ENCODE data around the gene SNTA1. TPM values are rescaled to one million over a fixed set of nuclear protein-coding genes. Genes with fewer than 3 reads are reported as not detected.

The SNTA1 gene
- polyA plus RNA-seq, 1 of the 3 experiments (the other 2 are of a cell fraction): 11.2 TPM

DNA sequence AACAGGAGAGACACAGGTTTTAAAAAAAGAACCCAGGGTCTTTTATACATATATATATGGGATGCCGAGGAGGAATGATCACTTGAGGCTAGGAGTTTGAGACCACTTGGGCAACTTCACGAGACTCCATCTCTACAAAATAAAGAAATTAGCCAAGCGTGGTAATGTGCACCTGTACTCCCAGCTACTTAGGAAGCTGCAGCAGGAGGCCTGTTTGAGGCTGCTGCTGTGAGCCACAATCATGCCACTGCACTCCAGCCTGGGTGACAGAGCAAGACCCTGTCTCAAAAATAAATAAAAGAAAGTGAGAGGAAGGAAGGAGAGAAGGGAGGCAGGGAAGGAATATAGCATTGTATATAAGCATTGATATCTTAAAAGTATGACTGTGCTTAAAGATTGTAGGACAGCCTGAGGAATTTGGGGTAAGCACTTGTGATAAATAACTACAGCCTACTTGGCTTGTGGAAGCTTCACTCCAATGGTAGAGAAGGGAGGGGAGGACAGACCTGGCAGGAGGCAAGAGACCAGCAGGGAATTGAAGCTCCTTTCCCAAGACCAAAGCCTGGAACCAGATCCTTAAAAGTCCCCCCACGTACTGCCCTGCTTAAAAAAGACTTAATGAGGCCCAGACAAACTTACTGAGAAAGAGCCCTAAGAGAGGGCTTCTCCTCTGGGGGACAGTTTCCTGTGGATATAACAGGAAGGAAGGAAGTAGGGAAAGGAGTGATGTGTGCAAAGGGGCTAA lies 2.5 kb upstream of the SNTA1 start:
- no peak for DNase-seq
- peaks cover under 1% of the 10 kb centered on the region for H3F3A ChIP-seq (replicated peaks; ENCODE audit: insufficient read depth)
- no peaks in the 10 kb centered on the region for H3K36me3 ChIP-seq (replicated peaks in 1 of 2; ENCODE audit: control insufficient read depth in 1 of 2, insufficient read depth in 2 of 2, low read length in 1 of 2)
- no peak overlapping the region for H3K4me3 ChIP-seq (ENCODE audit: low read depth in 2 of 2, low read length in 1 of 2)
- H3K27me3 ChIP-seq (ENCODE audit: insufficient read depth): no peaks in the 10 kb centered on the region
- H3K4me2 ChIP-seq: no peak overlapping the region
- ChIA-PET POLR2A (interaction anchor here (1.3 kb wide), 1 partner anchor 45 kb away, joined by 5 read pairs; the partner anchor contains the start of gene CDK5RAP1), CTCF (interaction anchor here (2.1 to 2.7 kb wide), 3 partner anchors 11 to 222 kb away, joined by 7 to 14 read pairs (median 12); partner anchors contain the start of gene ACTL10)
- no peak overlapping the region for H3K9ac ChIP-seq
- no peaks in the 10 kb centered on the region for H3K9me2 ChIP-seq
- 78% methylated on average over 4 of the region's 4 CpGs for WGBS (ENCODE audit: low lambda C conversion rate)
- peaks cover 0 to 13% of the 10 kb centered on the region in 2 experiments; a peak in 1 of 4 replicates for H3K4me1 ChIP-seq (ENCODE audit: control insufficient read depth in 1 of 2, insufficient read depth in 2 of 2, low read depth in 1 of 2, low read length in 1 of 2)
- no peak overlapping the region for H2AFZ ChIP-seq (ENCODE audit: low read depth)
- no peaks in the 10 kb centered on the region for H3K79me2 ChIP-seq (ENCODE audit: insufficient read depth)
- H4K20me1 ChIP-seq (ENCODE audit: insufficient read depth): no peaks in the 10 kb centered on the region
- TF ChIP-seq TAF1 (IDR thresholded peaks at IDR 0.05; ENCODE audit: borderline replicate concordance, low read depth, low read length) (no peak), RFX5 (IDR thresholded peaks at IDR 0.05; ENCODE audit: low read length) (no peak), SMC3 (IDR thresholded peaks at IDR 0.05; ENCODE audit: low read depth, low read length) (no peak), RAD21 (IDR thresholded peaks at IDR 0.05; ENCODE audit: low read length) (no peak), YY1 (IDR thresholded peaks at IDR 0.05; ENCODE audit: low read depth) (no peak), FOXM1 (IDR thresholded peaks at IDR 0.05; ENCODE audit: low read depth) (no peak), ELF1 (IDR thresholded peaks at IDR 0.05) (no peak), USF2 (IDR thresholded peaks at IDR 0.05; ENCODE audit: borderline replicate concordance, low read depth, low read length) (no peak), NRF1 (IDR thresholded peaks at IDR 0.05; ENCODE audit: low read depth, low read length) (no peak), GATA2 (CRISPR knock-in tag; IDR thresholded peaks at IDR 0.05) (no peak), GABPA (IDR thresholded peaks at IDR 0.05; ENCODE audit: low read depth) (no peak), FOXJ3 (CRISPR knock-in tag; IDR thresholded peaks at IDR 0.05) (no peak), NFIC (IDR thresholded peaks at IDR 0.05; ENCODE audit: borderline replicate concordance) (no peak), POLR2AphosphoS5 (IDR thresholded peaks at IDR 0.05; ENCODE audit: low read depth, low read length) (no peak), TEAD4 (IDR thresholded peaks at IDR 0.05; ENCODE audit: borderline replicate concordance, insufficient read depth) (no peak), REST (IDR thresholded peaks at IDR 0.05; ENCODE audit: low read depth, low read length) (no peak)
- TF ChIP-seq, protein P1, sequence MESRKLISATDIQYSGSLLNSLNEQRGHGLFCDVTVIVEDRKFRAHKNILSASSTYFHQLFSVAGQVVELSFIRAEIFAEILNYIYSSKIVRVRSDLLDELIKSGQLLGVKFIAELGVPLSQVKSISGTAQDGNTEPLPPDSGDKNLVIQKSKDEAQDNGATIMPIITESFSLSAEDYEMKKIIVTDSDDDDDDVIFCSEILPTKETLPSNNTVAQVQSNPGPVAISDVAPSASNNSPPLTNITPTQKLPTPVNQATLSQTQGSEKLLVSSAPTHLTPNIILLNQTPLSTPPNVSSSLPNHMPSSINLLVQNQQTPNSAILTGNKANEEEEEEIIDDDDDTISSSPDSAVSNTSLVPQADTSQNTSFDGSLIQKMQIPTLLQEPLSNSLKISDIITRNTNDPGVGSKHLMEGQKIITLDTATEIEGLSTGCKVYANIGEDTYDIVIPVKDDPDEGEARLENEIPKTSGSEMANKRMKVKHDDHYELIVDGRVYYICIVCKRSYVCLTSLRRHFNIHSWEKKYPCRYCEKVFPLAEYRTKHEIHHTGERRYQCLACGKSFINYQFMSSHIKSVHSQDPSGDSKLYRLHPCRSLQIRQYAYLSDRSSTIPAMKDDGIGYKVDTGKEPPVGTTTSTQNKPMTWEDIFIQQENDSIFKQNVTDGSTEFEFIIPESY (IDR thresholded peaks at IDR 0.05; ENCODE audit: borderline replicate concordance, low read depth): no peak
- TF ChIP-seq, protein P2, sequence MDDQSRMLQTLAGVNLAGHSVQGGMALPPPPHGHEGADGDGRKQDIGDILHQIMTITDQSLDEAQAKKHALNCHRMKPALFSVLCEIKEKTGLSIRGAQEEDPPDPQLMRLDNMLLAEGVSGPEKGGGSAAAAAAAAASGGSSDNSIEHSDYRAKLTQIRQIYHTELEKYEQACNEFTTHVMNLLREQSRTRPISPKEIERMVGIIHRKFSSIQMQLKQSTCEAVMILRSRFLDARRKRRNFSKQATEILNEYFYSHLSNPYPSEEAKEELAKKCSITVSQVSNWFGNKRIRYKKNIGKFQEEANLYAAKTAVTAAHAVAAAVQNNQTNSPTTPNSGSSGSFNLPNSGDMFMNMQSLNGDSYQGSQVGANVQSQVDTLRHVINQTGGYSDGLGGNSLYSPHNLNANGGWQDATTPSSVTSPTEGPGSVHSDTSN (IDR thresholded peaks at IDR 0.05): no peak
- H3K27ac ChIP-seq (ENCODE audit: low read depth in 2 of 2, low read length in 1 of 2): no peak overlapping the region
- H3K9me3 ChIP-seq: no peaks in the 10 kb centered on the region

All from SK-N-SH (cell line).